Endothelial cell of umbilical vein (primary cell): ENCODE results near the gene COL18A1. TPM values are rescaled to one million over a fixed set of nuclear protein-coding genes. Genes with fewer than 3 reads are reported as not detected.

Experiments used
- BruUV-seq: library from RNA; stranded (reverse); fragments of 400-500 nt; replicated peaks from 2 replicates; lab custom pipeline; 2021; lab: Mats Ljungman, UMichigan
- CTCF ChIA-PET: fragments of 300-600, 350-600 bp; sonication (Branson Sonifier 250); formaldehyde crosslinking; loops from one replicate; lab custom pipeline; 2021; ENCODE audit warnings: antibody characterized with exemption, inconsistent platforms; lab: Charles Lee
- POLR2A ChIA-PET: fragments of 300-600, 350-600 bp; sonication (Branson Sonifier 250); formaldehyde crosslinking; loops from one replicate; lab custom pipeline; 2021; ENCODE audit warnings: antibody characterized with exemption, inconsistent platforms; lab: Charles Lee
- DNase-seq: peaks from one replicate; pipeline ENCODE4 v3.0.0-alpha.2; 2011; ENCODE audit warnings: low read depth, low spot score
- FAIRE-seq: peaks from 2 replicates; lab custom pipeline; 2011; peaks lifted over from hg19 to GRCh38; lab: Jason Lieb, UNC
- H2AFZ ChIP-seq: 2 replicates; pipeline ENCODE4 v1.6.0; 2012; ENCODE audit warnings: low read depth, low read length, control low read depth, inconsistent platforms
- H3K27ac ChIP-seq: 2 replicates; pipeline ENCODE4 v1.5.1; 2011; ENCODE audit warnings: low read depth, mild to moderate bottlenecking, control low read depth, low read length, moderate library complexity; ENCODE audit not compliant: insufficient read depth
- H3K27me3 ChIP-seq, 2 experiments: 2 replicates each; pipeline versions ENCODE4 v1.6.0 to v1.6.1; 2011; ENCODE audit warnings: low read length in 2 of 2, mixed read lengths in 1 of 2; ENCODE audit not compliant: control insufficient read depth in 2 of 2, insufficient read depth in 2 of 2
- H3K36me3 ChIP-seq, 2 experiments: 2 replicates in 1 of 2; 3 replicates in 1 of 2; pipeline ENCODE4 v1.5.1; 2011; ENCODE audit warnings: low read length in 2 of 2, mild to moderate bottlenecking in 1 of 2, moderate library complexity in 1 of 2; ENCODE audit not compliant: control insufficient read depth in 2 of 2, insufficient read depth in 2 of 2; ENCODE audit errors: extremely low read depth in 1 of 2
- H3K4me1 ChIP-seq: 3 replicates; pipeline ENCODE4 v1.5.1; 2011; ENCODE audit warnings: mild to moderate bottlenecking, low read length; ENCODE audit not compliant: control insufficient read depth, insufficient read depth; ENCODE audit errors: extremely low read depth
- H3K4me2 ChIP-seq: 2 replicates; pipeline ENCODE4 v1.6.1; 2011; ENCODE audit warnings: low read length, control low read depth, mixed read lengths; ENCODE audit not compliant: insufficient read depth
- H3K4me3 ChIP-seq, 3 experiments: fragments of 200-600 bp in 1 of 3; sonication (generic), shearing (Covaris generic) in 1 of 3; replicated peaks in 1 of 3; 2 replicates each; pipeline ENCODE4 v1.5.1; 2011 to 2016; ENCODE audit warnings: control low read depth in 3 of 3, low read length in 3 of 3, mild to moderate bottlenecking in 2 of 3, inconsistent platforms in 1 of 3, low read depth in 1 of 3, moderate library complexity in 1 of 3; ENCODE audit not compliant: insufficient read depth in 1 of 3
- H3K79me2 ChIP-seq: 2 replicates; pipeline ENCODE4 v1.6.0; 2012; ENCODE audit warnings: low read length, inconsistent platforms; ENCODE audit not compliant: control insufficient read depth, insufficient read depth
- H3K9ac ChIP-seq: replicated peaks from 2 replicates; pipeline ENCODE3; 2011; ENCODE audit warnings: low read length, control low read depth; ENCODE audit not compliant: insufficient read depth; ENCODE audit errors: extremely low read depth
- H3K9me1 ChIP-seq: replicated peaks from 3 replicates; pipeline ENCODE4 v1.6.0; 2011; ENCODE audit warnings: mild to moderate bottlenecking, low read length; ENCODE audit not compliant: control insufficient read depth, insufficient read depth; ENCODE audit errors: extremely low read depth
- H3K9me3 ChIP-seq: replicated peaks from 2 replicates; pipeline ENCODE4 v1.5.1; 2012; ENCODE audit warnings: low read length, inconsistent platforms; ENCODE audit not compliant: control insufficient read depth, insufficient read depth
- H4K20me1 ChIP-seq: replicated peaks from 2 replicates; pipeline ENCODE3; 2011; ENCODE audit warnings: mild to moderate bottlenecking, low read length; ENCODE audit not compliant: control insufficient read depth, insufficient read depth; ENCODE audit errors: extremely low read depth
- EZH2 ChIP-seq: IDR thresholded peaks from 2 replicates; pipeline ENCODE4 v1.6.1; 2012; ENCODE audit warnings: borderline replicate concordance, low read depth, mild to moderate bottlenecking, moderate library complexity, low read length, inconsistent platforms; ENCODE audit not compliant: severe bottlenecking
- FOS ChIP-seq: IDR thresholded peaks from 2 replicates; pipeline ENCODE4 v1.6.1; 2011; ENCODE audit warnings: mild to moderate bottlenecking, low read length, moderate library complexity, borderline replicate concordance; ENCODE audit not compliant: insufficient read depth
- GATA2 ChIP-seq: IDR thresholded peaks from 2 replicates; pipeline ENCODE4 v1.7.0; 2011; ENCODE audit warnings: low read depth, mild to moderate bottlenecking, moderate library complexity, mixed read lengths, low read length; ENCODE audit not compliant: insufficient read length, insufficient read depth
- JUN ChIP-seq: IDR thresholded peaks from 2 replicates; pipeline ENCODE4 v1.6.1; 2011; ENCODE audit warnings: borderline replicate concordance, low read depth; ENCODE audit not compliant: insufficient read length, insufficient read depth
- MYC ChIP-seq: IDR thresholded peaks from one replicate; pipeline ENCODE4 v1.6.1; 2011; ENCODE audit warnings: mild to moderate bottlenecking, low read depth, low read length
- POLR2A ChIP-seq: IDR thresholded peaks from 2 replicates; pipeline ENCODE4 v1.6.1; 2012; ENCODE audit warnings: low read depth, mild to moderate bottlenecking, control low read depth, low read length
- POLR2AphosphoS5 ChIP-seq: IDR thresholded peaks from 2 replicates; pipeline ENCODE4 v1.6.1; 2012; ENCODE audit warnings: low read depth, mild to moderate bottlenecking, control low read depth, low read length, moderate library complexity; ENCODE audit not compliant: insufficient read depth
- dilution Hi-C: fragments of 300-500 bp; cut with MboI; formaldehyde crosslinking; loops from one replicate; pipeline ENCODE4 v1.15.0; 2019; ENCODE audit warnings: low sequenced_read_pairs; ENCODE audit not compliant: extremely low pct_ligation_motif_present
- intact Hi-C: fragments of 100-400 bp; cut with micrococcal nuclease; formaldehyde crosslinking; loops from one replicate; pipeline ENCODE4 v1.10.0; 2022
- polyA plus RNA-seq, 4 experiments: library from polyadenylated mRNA; depleted of rRNA in 3 of 4; stranded (reverse) in 3 of 4; unstranded in 1 of 4; fragments of >200 nt; gene quantifications; 2 replicates each; pipeline versions ENCODE4 v1.2.1 to v1.2.3, GENCODE V29; 2011 to 2012; ENCODE audit warnings: missing spikeins in 1 of 4
- total RNA-seq: library from RNA; stranded (reverse); gene quantifications from 2 replicates; pipeline ENCODE4 v1.2.3, GENCODE V29; 2021
- TF ChIP-seq, protein P1 (sequence below): IDR thresholded peaks from 2 replicates; pipeline ENCODE4 v1.6.1; 2011; ENCODE audit not compliant: insufficient read depth, insufficient read length
- TF ChIP-seq, protein P2 (sequence below), 2 donors: IDR thresholded peaks; 1 replicate in 1 of 2; 2 replicates in 1 of 2; pipeline ENCODE4 v1.5.1; 2011; ENCODE audit warnings: low read length in 2 of 2, mild to moderate bottlenecking in 2 of 2, moderate library complexity in 2 of 2, control low read depth in 1 of 2, inconsistent platforms in 1 of 2, low read depth in 1 of 2; ENCODE audit not compliant: insufficient read depth in 1 of 2; ENCODE audit errors: extremely low read depth in 1 of 2

Gene COL18A1
- total and polyA plus RNA-seq, 2 donors (not counting 3 experiments of a cell fraction or from before 2014, with no cell fraction given), result 198 to 252 TPM

DNA sequence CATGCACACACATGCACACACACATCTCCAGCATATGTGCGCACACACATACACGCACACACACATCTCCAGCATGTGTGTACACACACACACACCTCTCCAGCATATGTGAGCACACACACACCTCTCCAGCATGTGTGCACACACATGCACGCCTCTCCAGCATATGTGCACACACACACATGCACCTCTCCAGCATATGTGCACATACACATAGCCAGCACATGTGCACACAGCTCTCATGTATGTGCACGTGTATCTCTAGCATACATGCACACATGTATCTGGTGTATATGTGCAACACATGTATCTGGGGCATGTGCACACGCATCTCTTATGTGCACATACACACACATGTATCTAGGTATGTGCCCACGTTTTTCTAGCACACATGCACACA is 79.4 kb downstream of the COL18A1 start:
- H3K9me1 ChIP-seq, result no peaks in the 10 kb centered on the region
- H3K36me3 ChIP-seq, result peaks cover 3 to 45% of the 10 kb centered on the region in 2 experiments
- no peak for DNase-seq
- no peak overlapping the region for H2AFZ ChIP-seq
- no peaks in the 10 kb centered on the region for H3K27me3 ChIP-seq
- no peak for FAIRE-seq
- H3K9ac ChIP-seq, result no peak overlapping the region
- ChIA-PET CTCF (no interaction called here), POLR2A (no interaction called here)
- H3K4me2 ChIP-seq, result no peak overlapping the region
- TF ChIP-seq POLR2AphosphoS5, result no peak
- no peak for TF ChIP-seq MYC
- TF ChIP-seq, protein P1, sequence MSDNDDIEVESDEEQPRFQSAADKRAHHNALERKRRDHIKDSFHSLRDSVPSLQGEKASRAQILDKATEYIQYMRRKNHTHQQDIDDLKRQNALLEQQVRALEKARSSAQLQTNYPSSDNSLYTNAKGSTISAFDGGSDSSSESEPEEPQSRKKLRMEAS, result no peak
- TF ChIP-seq, protein P2, sequence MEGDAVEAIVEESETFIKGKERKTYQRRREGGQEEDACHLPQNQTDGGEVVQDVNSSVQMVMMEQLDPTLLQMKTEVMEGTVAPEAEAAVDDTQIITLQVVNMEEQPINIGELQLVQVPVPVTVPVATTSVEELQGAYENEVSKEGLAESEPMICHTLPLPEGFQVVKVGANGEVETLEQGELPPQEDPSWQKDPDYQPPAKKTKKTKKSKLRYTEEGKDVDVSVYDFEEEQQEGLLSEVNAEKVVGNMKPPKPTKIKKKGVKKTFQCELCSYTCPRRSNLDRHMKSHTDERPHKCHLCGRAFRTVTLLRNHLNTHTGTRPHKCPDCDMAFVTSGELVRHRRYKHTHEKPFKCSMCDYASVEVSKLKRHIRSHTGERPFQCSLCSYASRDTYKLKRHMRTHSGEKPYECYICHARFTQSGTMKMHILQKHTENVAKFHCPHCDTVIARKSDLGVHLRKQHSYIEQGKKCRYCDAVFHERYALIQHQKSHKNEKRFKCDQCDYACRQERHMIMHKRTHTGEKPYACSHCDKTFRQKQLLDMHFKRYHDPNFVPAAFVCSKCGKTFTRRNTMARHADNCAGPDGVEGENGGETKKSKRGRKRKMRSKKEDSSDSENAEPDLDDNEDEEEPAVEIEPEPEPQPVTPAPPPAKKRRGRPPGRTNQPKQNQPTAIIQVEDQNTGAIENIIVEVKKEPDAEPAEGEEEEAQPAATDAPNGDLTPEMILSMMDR (IDR thresholded peaks at IDR 0.05; ENCODE audit: extremely low read depth in 1 of 2, insufficient read depth in 1 of 2, low read depth in 1 of 2, low read length in 2 of 2), result no peak
- no peak for TF ChIP-seq GATA2
- TF ChIP-seq EZH2, result no peak
- TF ChIP-seq POLR2A, result no peak
- TF ChIP-seq FOS, result no peak
- no peak for TF ChIP-seq JUN
- dilution Hi-C loops, result no loop called here
- no peak overlapping the region for H3K4me3 ChIP-seq
- no peaks in the 10 kb centered on the region for H3K79me2 ChIP-seq
- H3K4me1 ChIP-seq, result no peaks in the 10 kb centered on the region
- H4K20me1 ChIP-seq, result no peaks in the 10 kb centered on the region
- no TSS peak for BruUV-seq
- no peak overlapping the region for H3K27ac ChIP-seq
- intact Hi-C loops, result no loop called here
- H3K9me3 ChIP-seq, result no peaks in the 10 kb centered on the region
